Stimulated activated CD4-positive, alpha-beta T cell treated with anti-CD3 and anti-CD28 coated beads, Interleukin-2, amount 100 ng/mL, for 24 hours (primary cell): ENCODE results near the gene CCDC74A.
"Not testable (repeated sequence)": the region's sequence is repeated elsewhere in the genome, so short reads cannot be mapped to it uniquely, and the experiment has no call there.

ENCODE experiments used
- DNase-seq, 2 donors: peaks; one replicate each; pipeline ENCODE4 v3.0.0-alpha.2; 2020

Gene CCDC74A

DNA sequence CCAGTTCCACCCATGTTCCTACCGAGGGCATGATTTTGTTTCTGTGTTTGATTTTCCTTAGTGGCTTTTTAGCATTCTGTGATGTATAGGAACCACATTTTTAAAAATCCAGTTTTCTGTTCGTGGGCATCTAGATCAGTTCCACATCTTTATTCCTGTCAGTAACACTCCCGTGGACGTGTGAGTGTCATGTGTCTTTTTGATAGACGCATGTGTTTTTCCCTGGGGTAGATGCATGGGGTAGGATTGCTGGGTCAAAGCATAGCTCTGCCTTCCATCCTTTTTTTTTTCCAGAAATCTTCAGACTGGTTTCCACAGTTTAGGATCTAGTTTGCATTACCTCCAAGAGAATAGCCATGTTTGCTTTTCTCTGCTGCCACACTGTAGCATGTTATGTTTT is 38.7 kb downstream of the CCDC74A start:
- no peak for DNase-seq

DNA sequence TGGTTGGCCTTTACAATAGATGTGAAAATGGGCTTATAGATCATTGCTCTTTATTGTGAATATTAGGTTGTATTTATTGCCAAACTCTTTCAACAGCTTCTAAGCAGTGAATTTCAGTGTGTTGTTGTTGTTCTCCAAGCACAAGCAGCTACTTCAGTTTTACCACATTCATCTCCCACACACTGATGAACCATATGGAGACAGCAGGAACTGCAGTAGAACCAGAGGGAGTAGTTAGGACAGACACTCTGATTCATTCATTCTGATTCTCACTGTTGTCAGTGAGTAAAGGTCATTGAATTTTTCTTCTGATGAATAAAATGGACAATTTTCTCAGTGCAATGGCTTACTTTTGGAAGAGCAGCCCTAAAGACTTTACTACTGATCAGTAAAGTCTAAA is 40.2 kb downstream of the CCDC74A start:
- no peak for DNase-seq

DNA sequence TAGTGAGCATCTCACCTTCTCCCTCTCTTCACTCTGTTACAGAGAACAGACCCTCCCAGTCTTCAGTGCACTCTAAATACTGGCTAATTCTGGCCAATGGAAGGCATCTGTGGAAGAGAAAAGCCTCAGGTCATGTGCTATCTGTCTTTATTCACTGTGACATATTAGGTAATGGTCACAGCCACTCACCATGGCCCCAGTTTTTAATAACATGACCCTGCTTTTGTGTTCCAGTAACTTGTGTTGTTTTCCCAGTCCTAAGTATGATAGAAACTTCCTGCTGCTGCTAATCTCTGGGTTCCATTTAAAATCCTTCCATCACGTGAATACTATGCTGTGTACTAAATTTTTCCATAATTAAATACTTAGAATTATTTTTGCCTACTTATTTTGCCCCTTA is 40.7 kb downstream of the CCDC74A start:
- DNase-seq, result not testable (repeated sequence)

DNA sequence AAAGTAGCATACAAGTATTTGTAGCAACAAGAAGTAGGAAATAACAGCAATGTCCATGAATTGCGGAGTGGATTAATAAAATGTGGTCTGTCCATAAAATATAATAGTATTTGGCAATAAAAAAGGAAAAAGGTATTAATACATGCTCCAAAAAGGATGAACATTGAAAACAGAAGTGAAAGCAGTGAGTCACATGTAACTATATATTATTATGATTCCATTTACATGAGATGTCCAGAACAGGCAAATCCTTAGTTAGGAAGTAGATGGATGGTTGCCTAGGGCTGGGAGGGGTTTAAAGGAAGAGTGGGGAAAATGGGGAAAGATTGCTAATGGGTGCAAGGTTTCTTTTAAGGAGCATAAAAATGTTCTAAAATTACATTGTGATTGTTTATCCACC is 44.5 kb downstream of the CCDC74A start:
- no peak for DNase-seq

DNA sequence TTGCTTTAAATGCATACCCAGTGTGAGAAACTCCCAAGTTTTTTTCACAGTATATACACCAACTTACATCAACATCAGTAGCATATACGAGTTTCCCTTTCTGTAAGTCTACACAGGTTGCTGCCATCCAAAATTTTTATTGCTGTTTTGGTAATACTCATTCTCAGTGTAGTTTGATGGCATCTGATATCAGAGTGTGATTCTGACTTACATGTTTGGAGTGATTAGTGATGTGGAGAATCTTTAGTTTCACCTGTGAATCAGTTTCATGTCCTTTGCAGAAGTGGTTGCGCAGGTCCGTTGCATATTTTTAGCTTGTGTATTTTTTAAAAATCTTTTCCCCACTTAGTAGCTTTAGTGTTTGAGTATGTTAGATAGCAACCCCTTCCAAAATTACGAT is 50.1 kb downstream of the CCDC74A start:
- DNase-seq, result no peak

DNA sequence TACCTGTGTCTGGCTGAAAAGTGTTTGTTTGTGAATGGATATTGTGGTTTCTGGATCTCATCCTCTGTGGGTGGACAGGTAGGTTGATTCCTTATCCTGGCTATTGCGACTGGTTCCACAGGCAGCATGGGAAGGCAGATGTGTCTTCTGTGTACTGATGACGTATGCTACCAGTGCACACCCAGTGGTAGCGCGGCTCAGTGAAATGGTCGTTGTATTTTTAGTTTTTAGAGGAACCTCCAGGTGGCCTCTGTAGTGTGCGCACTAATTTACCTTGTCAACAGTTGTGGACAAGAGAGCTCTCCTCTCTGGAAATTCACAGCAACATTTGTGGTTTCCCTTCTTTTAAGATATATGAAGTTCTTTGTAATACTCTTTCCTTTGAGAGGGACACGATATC is 52.5 kb downstream of the CCDC74A start:
- DNase-seq, result no peak
